Colonic mucosa (tissue), 4 donors: ENCODE results near the gene UMOD. TPM values are rescaled to one million over a fixed set of nuclear protein-coding genes. Genes with fewer than 3 reads are reported as not detected.

ENCODE experiments used
- DNase-seq: peaks from one replicate; pipeline ENCODE4 v3.0.0-alpha.2; 2020
- H3K27ac ChIP-seq: fragments of 200-600 bp; one replicate; pipeline ENCODE4 v1.8.0; 2021
- H3K27me3 ChIP-seq: fragments of 200-600 bp; one replicate; pipeline ENCODE4 v1.8.0; 2021
- H3K36me3 ChIP-seq: fragments of 200-600 bp; one replicate; pipeline ENCODE4 v1.8.0; 2021
- H3K4me1 ChIP-seq: fragments of 200-600 bp; one replicate; pipeline ENCODE4 v1.8.0; 2021; ENCODE audit warnings: mild to moderate bottlenecking
- H3K4me3 ChIP-seq: fragments of 200-600 bp; one replicate; pipeline ENCODE4 v1.8.0; 2021
- H3K9ac ChIP-seq, 2 donors: one replicate each; pipeline ENCODE4 v1.7.0; 2013; ENCODE audit warnings: control low read depth in 2 of 2, low read depth in 2 of 2, low read length in 2 of 2
- H3K9me3 ChIP-seq: fragments of 200-600 bp; one replicate; pipeline ENCODE4 v1.8.0; 2021
- intact Hi-C: fragments of 100-400 bp; cut with DNase I; formaldehyde crosslinking; loops from one replicate; pipeline ENCODE4 v1.14.1; 2022
- total RNA-seq, 2 donors: library from RNA; stranded (reverse); fragmentation: NEBNext Ultra II Directional in 1 of 2; extraction: Animal tissue kit (Norgen Biotek cat#: 25700) in 1 of 2; gene quantifications; one replicate each; pipeline ENCODE4 v1.2.1, GENCODE V29; 2021
- TF ChIP-seq, protein P1 (sequence below): fragments of 200-600 bp; IDR thresholded peaks from one replicate; pipeline ENCODE4 v1.8.0; 2022; ENCODE audit warnings: antibody characterized with exemption, mild to moderate bottlenecking
- donor health status: healthy.
- donor health status: DM: no; HTN: no; CAD: no.
- donor health status: DM: no; HTN: no; CAD: no.

The UMOD gene
- total RNA-seq, 2 donors from 2014 or later: not detected

DNA sequence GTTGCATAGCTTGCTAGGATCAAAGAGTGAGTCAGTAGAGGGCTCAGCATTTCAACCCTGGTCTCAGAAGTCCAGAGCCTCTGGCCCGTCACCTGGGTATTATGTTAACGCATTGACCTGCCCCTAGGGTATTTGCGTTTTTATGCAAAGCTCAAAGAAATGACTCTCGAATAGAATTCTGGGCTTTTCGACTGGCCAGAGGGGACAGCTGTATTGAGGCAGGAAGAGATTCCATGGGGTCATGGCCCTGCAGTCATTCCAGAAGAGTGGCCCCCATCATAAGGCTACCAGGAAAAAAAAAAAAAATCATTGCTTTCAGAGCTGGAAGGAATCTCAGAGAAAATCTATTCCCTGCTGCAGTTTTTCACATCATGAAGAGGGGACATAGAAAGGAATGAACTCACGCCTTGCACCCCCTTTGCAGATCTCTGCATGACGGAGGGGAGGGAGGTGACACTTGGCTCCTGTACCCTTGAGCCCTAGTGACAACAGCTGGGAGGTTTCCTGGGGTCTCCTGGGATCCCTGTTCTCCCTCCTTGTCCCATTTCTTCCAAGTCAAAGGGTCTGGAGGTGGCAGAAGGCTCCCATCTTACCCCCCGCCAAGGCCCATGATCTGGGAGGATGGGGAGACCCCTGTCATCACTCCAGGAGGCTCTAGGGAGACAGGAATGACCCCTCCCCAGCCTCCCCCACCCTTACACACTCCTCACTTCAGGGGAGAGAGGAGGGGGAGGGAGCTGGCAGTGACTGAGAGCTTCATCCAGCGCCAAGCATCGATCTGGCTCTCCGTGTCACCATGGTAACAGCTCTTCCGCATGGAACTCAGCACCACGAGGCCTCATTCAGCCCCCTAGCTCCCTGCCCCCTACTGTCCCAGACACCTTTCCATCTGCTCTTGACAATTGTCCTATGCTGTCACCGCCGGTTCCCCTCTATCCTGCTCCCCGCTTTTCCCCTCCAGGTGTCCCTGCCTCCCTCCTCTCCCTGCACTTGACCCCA, 61.0 kb downstream of the UMOD start:
- DNase-seq: no peak
- H3K9me3 ChIP-seq: no peaks in the 10 kb centered on the region
- no peak overlapping the region for H3K27ac ChIP-seq
- no peak overlapping the region for H3K9ac ChIP-seq
- TF ChIP-seq, protein P1, sequence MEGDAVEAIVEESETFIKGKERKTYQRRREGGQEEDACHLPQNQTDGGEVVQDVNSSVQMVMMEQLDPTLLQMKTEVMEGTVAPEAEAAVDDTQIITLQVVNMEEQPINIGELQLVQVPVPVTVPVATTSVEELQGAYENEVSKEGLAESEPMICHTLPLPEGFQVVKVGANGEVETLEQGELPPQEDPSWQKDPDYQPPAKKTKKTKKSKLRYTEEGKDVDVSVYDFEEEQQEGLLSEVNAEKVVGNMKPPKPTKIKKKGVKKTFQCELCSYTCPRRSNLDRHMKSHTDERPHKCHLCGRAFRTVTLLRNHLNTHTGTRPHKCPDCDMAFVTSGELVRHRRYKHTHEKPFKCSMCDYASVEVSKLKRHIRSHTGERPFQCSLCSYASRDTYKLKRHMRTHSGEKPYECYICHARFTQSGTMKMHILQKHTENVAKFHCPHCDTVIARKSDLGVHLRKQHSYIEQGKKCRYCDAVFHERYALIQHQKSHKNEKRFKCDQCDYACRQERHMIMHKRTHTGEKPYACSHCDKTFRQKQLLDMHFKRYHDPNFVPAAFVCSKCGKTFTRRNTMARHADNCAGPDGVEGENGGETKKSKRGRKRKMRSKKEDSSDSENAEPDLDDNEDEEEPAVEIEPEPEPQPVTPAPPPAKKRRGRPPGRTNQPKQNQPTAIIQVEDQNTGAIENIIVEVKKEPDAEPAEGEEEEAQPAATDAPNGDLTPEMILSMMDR: no peak
- H3K4me1 ChIP-seq: no peaks in the 10 kb centered on the region
- no peaks in the 10 kb centered on the region for H3K36me3 ChIP-seq
- H3K4me3 ChIP-seq: no peak overlapping the region
- no peaks in the 10 kb centered on the region for H3K27me3 ChIP-seq
- intact Hi-C loops: no loop called here

DNA sequence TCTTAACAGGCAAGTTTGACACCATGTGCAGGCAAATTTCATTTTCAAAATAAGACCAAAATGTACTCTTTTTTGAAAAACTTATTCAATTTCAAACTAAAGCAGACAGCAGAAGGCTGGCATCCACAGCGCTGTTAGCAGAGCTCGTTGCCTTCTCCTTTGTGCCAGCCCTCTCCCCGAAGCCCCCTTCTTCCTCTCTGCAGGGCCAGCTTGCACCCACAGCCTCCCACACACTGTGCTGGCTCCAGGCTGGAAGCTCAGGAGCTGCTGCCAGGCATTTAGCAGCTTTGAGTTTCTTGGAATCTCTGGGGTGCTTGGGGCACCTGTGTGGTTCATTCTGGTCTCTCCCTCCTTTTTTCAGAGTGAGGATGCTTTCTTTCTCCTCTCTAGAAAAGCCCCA, 62.9 kb downstream of the UMOD start:
- TF ChIP-seq, protein P1: no peak
- no peak for DNase-seq
- no peak overlapping the region for H3K27ac ChIP-seq
- no peak overlapping the region for H3K9ac ChIP-seq
- H3K27me3 ChIP-seq: no peaks in the 10 kb centered on the region
- H3K36me3 ChIP-seq: no peaks in the 10 kb centered on the region
- H3K9me3 ChIP-seq: no peaks in the 10 kb centered on the region
- intact Hi-C loops: no loop called here
- H3K4me3 ChIP-seq: no peak overlapping the region
- no peaks in the 10 kb centered on the region for H3K4me1 ChIP-seq

DNA sequence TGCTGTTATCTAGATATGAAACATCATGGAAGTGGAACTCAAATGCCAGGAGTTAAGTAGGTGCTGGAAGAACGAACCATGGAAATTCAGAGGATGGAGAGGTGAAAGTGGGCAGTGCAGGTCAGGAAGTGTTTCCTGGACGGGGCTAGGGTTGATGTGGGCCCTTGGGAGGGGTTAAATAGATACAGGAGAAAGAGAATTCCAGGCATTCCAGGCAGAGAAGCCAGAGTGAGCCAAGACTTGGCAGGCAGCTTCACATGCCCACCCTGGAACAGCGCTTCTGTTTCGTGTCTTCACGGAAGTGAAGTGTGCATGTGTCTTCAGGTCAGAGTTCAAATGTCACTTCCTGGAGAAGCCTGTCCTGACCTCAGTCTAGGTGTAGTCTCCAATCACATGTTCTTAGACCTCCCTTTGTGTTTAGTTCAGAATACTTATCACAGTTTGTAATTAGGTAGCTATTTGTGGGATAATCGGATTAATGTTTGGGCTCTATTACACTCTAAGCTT, 66.5 kb downstream of the UMOD start:
- no peak for DNase-seq
- Histone ChIP-seq H3K9ac (no peak overlapping the region), H3K4me1 (no peaks in the 10 kb centered on the region), H3K27me3 (no peaks in the 10 kb centered on the region), H3K36me3 (no peaks in the 10 kb centered on the region), H3K27ac (no peak overlapping the region), H3K4me3 (no peak overlapping the region), H3K9me3 (no peaks in the 10 kb centered on the region)
- intact Hi-C loops: no loop called here
- TF ChIP-seq, protein P1: no peak

Other genes starting within 250 kb of the UMOD start
- gene GP2, start 25.2 kb downstream of the UMOD start, total RNA-seq: 10 to 100 TPM in 1 of 2 donors, 1 to 10 TPM in 1; 5.3 to 31.1 TPM
- gene PDILT, start 52.0 kb upstream of the UMOD start, total RNA-seq: not detected
- under 1 TPM; 0.20 to 0.77 TPM for gene ACSM5, start 56.8 kb upstream of the UMOD start, total RNA-seq
- gene ACSM2A, start 98.8 kb upstream of the UMOD start, total RNA-seq: under 1 TPM in 1 of 2 donors, not detected in 1; 0.20 TPM
- under 1 TPM in 1 of 2 donors, not detected in 1; 0.22 TPM for gene ACSM2B, start 223.7 kb upstream of the UMOD start, total RNA-seq